OCI-LY7 (cell line): ENCODE data around the gene POMGNT2. TPM values are rescaled to one million over a fixed set of nuclear protein-coding genes. Genes with fewer than 3 reads are reported as not detected.

Experiments used
- BruUV-seq: library from RNA; stranded (reverse); fragments of 400-500 nt; replicated peaks from 2 replicates; lab custom pipeline; 2021; lab: Mats Ljungman, UMichigan
- CTCF ChIA-PET: fragments of 300-600 bp; sonication (Branson Sonifier 250); formaldehyde crosslinking; loops from one replicate; lab custom pipeline; 2022; ENCODE audit warnings: antibody characterized with exemption; ENCODE audit not compliant: unreplicated experiment; lab: Charles Lee
- POLR2A ChIA-PET: fragments of 300-600 bp; sonication (Branson Sonifier 250); formaldehyde crosslinking; loops from one replicate; lab custom pipeline; 2022; ENCODE audit warnings: antibody characterized with exemption; lab: Charles Lee
- DNase-seq: peaks from one replicate; pipeline ENCODE4 v3.0.0-alpha.2; 2015; ENCODE audit warnings: low spot score
- H2AFZ ChIP-seq: fragments of 200-600 bp; sonication (generic), shearing (Covaris generic); 2 replicates; pipeline ENCODE4 v1.6.1; 2014; ENCODE audit warnings: mild to moderate bottlenecking, antibody characterized with exemption, low read length, moderate library complexity
- H3K27ac ChIP-seq: fragments of 200-600 bp; sonication (generic); 2 replicates; pipeline ENCODE4 v1.5.1; 2014; ENCODE audit warnings: mixed run types, low read depth, mild to moderate bottlenecking, moderate library complexity, low read length, inconsistent platforms; ENCODE audit not compliant: poor library complexity, severe bottlenecking
- H3K36me3 ChIP-seq: fragments of 200-600 bp; sonication (generic); 2 replicates; pipeline ENCODE4 v1.6.1; 2014; ENCODE audit warnings: mild to moderate bottlenecking, antibody characterized with exemption, low read length, moderate library complexity, mixed read lengths; ENCODE audit not compliant: insufficient read depth
- H3K4me1 ChIP-seq: fragments of 200-600 bp; sonication (generic); 2 replicates; pipeline ENCODE4 v1.5.1; 2014; ENCODE audit warnings: mild to moderate bottlenecking, low read length; ENCODE audit not compliant: insufficient read depth, poor library complexity, severe bottlenecking
- H3K4me2 ChIP-seq: fragments of 200-600 bp; sonication (generic); 2 replicates; pipeline ENCODE4 v1.6.1; 2014; ENCODE audit warnings: mild to moderate bottlenecking, low read length
- H3K4me3 ChIP-seq: fragments of 200-600 bp; sonication (generic); 2 replicates; pipeline ENCODE4 v1.5.1; 2014; ENCODE audit warnings: mild to moderate bottlenecking, low read depth, low read length; ENCODE audit not compliant: poor library complexity, severe bottlenecking
- H3K79me2 ChIP-seq: fragments of 200-600 bp; sonication (generic); 2 replicates; pipeline ENCODE4 v1.6.1; 2016; ENCODE audit warnings: low read depth, mild to moderate bottlenecking, low read length, moderate library complexity, mixed read lengths; ENCODE audit not compliant: insufficient read depth
- H3K9me2 ChIP-seq: fragments of 200-600 bp; sonication (generic); 2 replicates; pipeline ENCODE4 v1.6.1; 2016; ENCODE audit warnings: mild to moderate bottlenecking, low read length, mixed read lengths; ENCODE audit not compliant: insufficient read depth
- H3K9me3 ChIP-seq: fragments of 200-600 bp; sonication (generic); 2 replicates; pipeline ENCODE4 v1.6.1; 2014; ENCODE audit warnings: mild to moderate bottlenecking, mixed run types, low read length, mixed read lengths
- H4K20me1 ChIP-seq: fragments of 200-600 bp; sonication (generic); 2 replicates; pipeline ENCODE4 v1.6.1; 2014; ENCODE audit warnings: mild to moderate bottlenecking, antibody characterized with exemption, low read length, moderate library complexity, mixed read lengths; ENCODE audit not compliant: insufficient read depth
- EZH2phosphoT487 ChIP-seq: fragments of 200-600 bp; sonication (generic); IDR thresholded peaks from 2 replicates; pipeline ENCODE4 v1.6.1; 2018; ENCODE audit warnings: low read depth, borderline replicate concordance, mild to moderate bottlenecking, mixed run types, antibody characterized with exemption, low read length, moderate library complexity, mixed read lengths
- intact Hi-C: fragments of 100-400 bp; cut with micrococcal nuclease; formaldehyde crosslinking; loops from one replicate; pipeline ENCODE4 v1.10.0; 2022; ENCODE audit not compliant: unreplicated experiment
- total RNA-seq, 2 experiments: library from RNA; depleted of rRNA in 1 of 2; stranded (reverse); fragments of >200 nt in 1 of 2; shearing (Covaris generic) in 1 of 2; gene quantifications; 2 replicates each; pipeline ENCODE4 v1.2.3, GENCODE V29; 2014 to 2022
- TF ChIP-seq, protein P1 (sequence below): fragments of 200-600 bp; sonication (generic); conservative IDR thresholded peaks from 2 replicates; pipeline ENCODE4 v1.5.1; 2014; ENCODE audit warnings: mild to moderate bottlenecking, antibody characterized with exemption, low read length, moderate library complexity, mixed read lengths

POMGNT2 gene
- total RNA-seq, 2 experiments from 2014 or later: not detected

DNA sequence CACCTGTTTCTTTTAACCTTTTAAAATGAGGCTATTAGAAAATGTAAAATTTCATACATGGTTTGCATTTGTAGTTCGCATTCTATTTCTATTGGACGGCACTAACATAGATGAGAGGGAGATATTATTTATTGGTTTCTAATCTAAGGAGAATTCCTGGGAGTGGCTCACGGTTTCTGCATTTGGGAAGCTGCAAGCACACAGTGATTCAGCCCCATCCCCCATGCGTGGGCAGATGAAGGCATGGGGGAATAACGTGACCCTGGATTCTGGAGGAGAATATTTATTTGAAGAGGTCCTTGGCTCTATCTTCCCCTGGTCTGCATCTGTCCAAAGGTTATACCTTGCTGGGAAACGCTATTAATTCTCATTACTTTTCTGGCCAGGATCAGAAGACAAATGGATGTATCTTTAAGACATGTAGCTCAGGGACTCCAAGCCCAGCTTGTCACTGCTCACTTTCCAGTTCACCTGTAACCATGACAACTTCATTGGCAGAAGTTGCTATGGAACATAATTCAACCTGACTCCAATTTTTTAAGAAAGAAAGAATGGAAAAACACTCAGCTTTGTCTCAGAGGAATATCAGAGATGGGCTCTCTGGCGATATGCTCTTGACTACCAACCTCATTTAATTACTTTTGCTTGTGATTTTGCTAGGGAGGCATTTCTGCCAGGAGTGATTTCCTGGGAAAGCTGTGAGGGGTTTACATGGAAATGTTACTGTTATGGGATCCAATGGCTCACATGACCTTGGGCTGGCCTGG lies 27.2 kb upstream of the POMGNT2 start:
- H3K79me2 ChIP-seq: no peaks in the 10 kb centered on the region
- no peak overlapping the region for H3K4me2 ChIP-seq
- POLR2A ChIA-PET: no interaction called here
- intact Hi-C loops: no loop called here
- H2AFZ ChIP-seq: no peak overlapping the region
- no peak overlapping the region for H3K27ac ChIP-seq
- no peak overlapping the region for H3K4me3 ChIP-seq
- TF ChIP-seq EZH2phosphoT487: no peak
- TF ChIP-seq, protein P1, sequence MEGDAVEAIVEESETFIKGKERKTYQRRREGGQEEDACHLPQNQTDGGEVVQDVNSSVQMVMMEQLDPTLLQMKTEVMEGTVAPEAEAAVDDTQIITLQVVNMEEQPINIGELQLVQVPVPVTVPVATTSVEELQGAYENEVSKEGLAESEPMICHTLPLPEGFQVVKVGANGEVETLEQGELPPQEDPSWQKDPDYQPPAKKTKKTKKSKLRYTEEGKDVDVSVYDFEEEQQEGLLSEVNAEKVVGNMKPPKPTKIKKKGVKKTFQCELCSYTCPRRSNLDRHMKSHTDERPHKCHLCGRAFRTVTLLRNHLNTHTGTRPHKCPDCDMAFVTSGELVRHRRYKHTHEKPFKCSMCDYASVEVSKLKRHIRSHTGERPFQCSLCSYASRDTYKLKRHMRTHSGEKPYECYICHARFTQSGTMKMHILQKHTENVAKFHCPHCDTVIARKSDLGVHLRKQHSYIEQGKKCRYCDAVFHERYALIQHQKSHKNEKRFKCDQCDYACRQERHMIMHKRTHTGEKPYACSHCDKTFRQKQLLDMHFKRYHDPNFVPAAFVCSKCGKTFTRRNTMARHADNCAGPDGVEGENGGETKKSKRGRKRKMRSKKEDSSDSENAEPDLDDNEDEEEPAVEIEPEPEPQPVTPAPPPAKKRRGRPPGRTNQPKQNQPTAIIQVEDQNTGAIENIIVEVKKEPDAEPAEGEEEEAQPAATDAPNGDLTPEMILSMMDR: no peak
- H3K9me2 ChIP-seq: no peaks in the 10 kb centered on the region
- no peaks in the 10 kb centered on the region for H3K36me3 ChIP-seq
- H3K4me1 ChIP-seq: no peaks in the 10 kb centered on the region
- no peak for DNase-seq
- H3K9me3 ChIP-seq: no peaks in the 10 kb centered on the region
- BruUV-seq: no TSS peak
- CTCF ChIA-PET: no interaction called here
- H4K20me1 ChIP-seq: no peaks in the 10 kb centered on the region

DNA sequence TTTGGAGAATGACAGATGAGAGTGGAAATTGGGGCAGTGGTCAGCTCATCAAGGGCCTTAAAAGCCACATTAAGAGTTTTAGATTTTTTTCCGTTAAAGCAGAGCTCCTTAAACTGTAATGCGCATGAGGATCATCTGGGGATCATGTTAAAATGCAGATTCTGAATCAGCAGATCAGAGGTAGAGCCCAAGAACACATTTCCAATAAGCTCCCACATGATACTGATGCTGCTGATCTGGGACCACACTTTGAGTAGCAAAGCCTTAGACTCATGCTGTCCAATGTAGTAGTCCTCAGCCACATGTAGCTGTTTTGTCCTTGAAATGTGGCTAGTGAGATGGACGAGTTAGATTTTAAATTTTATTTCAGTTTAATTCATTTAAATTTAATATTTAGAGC lies 26.3 kb upstream of the POMGNT2 start:
- no peak for DNase-seq
- POLR2A ChIA-PET: no interaction called here
- no peaks in the 10 kb centered on the region for H4K20me1 ChIP-seq
- no peaks in the 10 kb centered on the region for H3K4me1 ChIP-seq
- no peak overlapping the region for H3K27ac ChIP-seq
- H3K4me3 ChIP-seq: no peak overlapping the region
- no TSS peak for BruUV-seq
- no peaks in the 10 kb centered on the region for H3K79me2 ChIP-seq
- no peaks in the 10 kb centered on the region for H3K36me3 ChIP-seq
- intact Hi-C loops: no loop called here
- H3K4me2 ChIP-seq: no peak overlapping the region
- no peaks in the 10 kb centered on the region for H3K9me3 ChIP-seq
- CTCF ChIA-PET: no interaction called here
- H3K9me2 ChIP-seq: no peaks in the 10 kb centered on the region
- TF ChIP-seq EZH2phosphoT487: no peak
- TF ChIP-seq, protein P1: no peak
- no peak overlapping the region for H2AFZ ChIP-seq

DNA sequence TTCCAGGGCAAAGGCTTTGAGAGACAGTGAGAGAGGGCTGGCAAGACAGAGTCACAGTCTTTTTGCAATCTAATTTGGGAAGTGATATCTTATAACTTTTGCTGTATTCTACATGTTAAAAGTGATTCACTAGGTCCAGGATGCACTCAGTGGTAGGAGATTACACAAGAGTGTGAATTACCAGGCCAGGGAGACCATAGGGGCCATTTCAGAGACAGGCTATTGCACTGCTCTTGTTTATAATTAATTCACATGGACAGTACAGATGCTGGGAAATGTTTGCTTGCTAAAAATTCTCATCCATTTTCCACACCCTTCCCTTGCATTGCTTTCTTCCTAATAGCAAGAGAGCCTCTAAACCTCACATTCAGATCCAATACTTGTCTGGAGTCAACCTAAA lies 22.6 kb upstream of the POMGNT2 start:
- ChIA-PET CTCF (no interaction called here), POLR2A (interaction anchor here (0.8 kb wide), 1 partner anchor 25 kb away, joined by 4 read pairs; no protein-coding TSS in a partner anchor)
- no TSS peak for BruUV-seq

More for the DNA sequence above, 22.6 kb upstream of the POMGNT2 start:
- no peak overlapping the region for H3K27ac ChIP-seq
- H4K20me1 ChIP-seq: no peaks in the 10 kb centered on the region
- no peaks in the 10 kb centered on the region for H3K79me2 ChIP-seq
- H3K4me3 ChIP-seq: no peak overlapping the region
- intact Hi-C loops: no loop called here
- no peaks in the 10 kb centered on the region for H3K9me2 ChIP-seq
- no peak for DNase-seq
- no peak overlapping the region for H2AFZ ChIP-seq
- no peaks in the 10 kb centered on the region for H3K4me1 ChIP-seq
- H3K4me2 ChIP-seq: no peak overlapping the region
- TF ChIP-seq, protein P1: no peak
- TF ChIP-seq EZH2phosphoT487: no peak
- no peaks in the 10 kb centered on the region for H3K36me3 ChIP-seq
- no peaks in the 10 kb centered on the region for H3K9me3 ChIP-seq
